HUES64 (cell line): Measurements from ENCODE around the gene NIPAL4. TPM values are rescaled to one million over a fixed set of nuclear protein-coding genes. Genes with fewer than 3 reads are reported as not detected.
"Not testable (repeated sequence)": the region's sequence is repeated elsewhere in the genome, so short reads cannot be mapped to it uniquely, and the experiment has no call there.

Source experiments
- H3K27ac ChIP-seq: 2 replicates; pipeline ENCODE4 v1.7.0; 2013; ENCODE audit warnings: low read depth, low read length, inconsistent platforms
- H3K27me3 ChIP-seq: 2 replicates; pipeline ENCODE4 v1.6.1; 2013; ENCODE audit warnings: mild to moderate bottlenecking, low read length; ENCODE audit not compliant: insufficient read depth
- H3K36me3 ChIP-seq: 2 replicates; pipeline ENCODE4 v1.6.1; 2013; ENCODE audit warnings: mild to moderate bottlenecking, low read length; ENCODE audit not compliant: insufficient read depth
- H3K4me1 ChIP-seq: 2 replicates; pipeline ENCODE4 v1.6.1; 2013; ENCODE audit warnings: mild to moderate bottlenecking, low read length, moderate library complexity; ENCODE audit not compliant: insufficient read depth
- H3K4me3 ChIP-seq: 2 replicates; pipeline ENCODE4 v1.5.1; 2013; ENCODE audit warnings: mild to moderate bottlenecking, low read length, moderate library complexity
- H3K9ac ChIP-seq: 2 replicates; pipeline ENCODE4 v1.6.1; 2013; ENCODE audit warnings: mild to moderate bottlenecking, low read depth, low read length
- H3K9me3 ChIP-seq: 2 replicates; pipeline ENCODE4 v1.6.1; 2013; ENCODE audit warnings: low read depth, low read length; ENCODE audit not compliant: insufficient read depth
- WGBS: fragments of 150-250, 120-280 bp; methylation state at CpG from one replicate; pipeline ENCODE4 v1.1.7; 2013; ENCODE audit warnings: missing lambda C conversion rate; 5-methylcytosine and 5-hydroxymethylcytosine counted together
- polyA plus RNA-seq, 2 experiments: library from polyadenylated mRNA; stranded (reverse); fragments of 50-300 nt; gene quantifications; one replicate each; pipeline ENCODE4 v1.2.3, GENCODE V29; 2013

Gene NIPAL4
- 0.15 TPM for polyA plus RNA-seq (2013, experiment 1 of 2)
- 0.19 TPM for polyA plus RNA-seq (2013, experiment 2 of 2)

DNA sequence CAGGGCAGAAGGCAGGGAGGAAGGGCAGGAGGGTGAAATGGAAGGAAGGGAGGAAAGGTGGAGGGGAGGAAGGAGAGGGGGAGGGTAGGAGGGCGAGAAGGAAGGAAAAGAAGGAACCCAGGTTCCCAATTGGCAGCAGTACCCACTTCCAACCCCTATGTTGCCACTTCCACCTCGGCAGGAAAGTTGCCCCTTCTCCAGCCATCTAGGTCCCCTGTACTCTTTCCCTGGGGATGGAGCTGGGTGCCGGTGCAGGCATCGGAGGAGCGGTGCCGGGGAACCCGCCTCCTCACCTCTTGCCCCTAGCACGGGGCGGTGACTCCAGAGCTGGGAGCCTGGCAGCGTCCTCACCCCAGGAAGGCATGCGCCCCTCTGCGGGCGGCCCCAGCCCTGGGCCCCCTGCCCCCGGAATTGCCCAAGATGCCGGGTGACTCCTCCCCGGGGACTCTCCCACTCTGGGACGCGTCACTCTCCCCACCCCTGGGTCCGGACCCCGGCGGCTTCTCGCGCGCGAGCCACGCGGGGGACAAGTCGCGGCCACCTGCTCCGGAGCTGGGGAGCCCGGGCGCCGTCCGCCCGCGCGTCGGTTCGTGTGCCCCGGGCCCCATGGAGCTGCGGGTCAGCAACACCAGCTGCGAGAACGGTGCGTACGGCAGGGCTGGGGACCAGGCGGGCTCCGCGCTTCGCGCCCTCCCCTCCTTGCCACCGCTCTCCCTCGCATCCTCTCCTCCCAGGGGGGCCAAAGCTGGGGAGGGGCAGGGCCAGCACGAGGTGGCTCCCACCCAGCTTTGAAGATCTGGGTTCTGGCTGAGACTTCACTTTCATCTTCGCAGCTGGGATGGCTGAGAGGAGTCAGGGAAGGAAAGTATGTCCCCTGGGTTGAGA is at the start of gene NIPAL4:
Gene NIPAL4, plus strand, starts transcription at position 499 of the 885 bp plus-strand sequence. Its CDS starts 108 bp downstream, at position 607.
- no peaks in the 10 kb centered on the region for H3K9me3 ChIP-seq
- peaks cover 27% of the 10 kb centered on the region for H3K4me1 ChIP-seq
- H3K9ac ChIP-seq: peak within 1 kb of the TSS; percentile 22; the same call in 1 of the 2 replicates
- WGBS: under 1% methylated on average over 53 of the region's 54 CpGs
- H3K4me3 ChIP-seq: peak within 1 kb of the TSS; percentile 64
- peaks cover 54% of the 10 kb centered on the region for H3K27me3 ChIP-seq
- H3K27ac ChIP-seq: no peak within 1 kb of the TSS
- H3K36me3 ChIP-seq: no peaks in the 10 kb centered on the region

DNA sequence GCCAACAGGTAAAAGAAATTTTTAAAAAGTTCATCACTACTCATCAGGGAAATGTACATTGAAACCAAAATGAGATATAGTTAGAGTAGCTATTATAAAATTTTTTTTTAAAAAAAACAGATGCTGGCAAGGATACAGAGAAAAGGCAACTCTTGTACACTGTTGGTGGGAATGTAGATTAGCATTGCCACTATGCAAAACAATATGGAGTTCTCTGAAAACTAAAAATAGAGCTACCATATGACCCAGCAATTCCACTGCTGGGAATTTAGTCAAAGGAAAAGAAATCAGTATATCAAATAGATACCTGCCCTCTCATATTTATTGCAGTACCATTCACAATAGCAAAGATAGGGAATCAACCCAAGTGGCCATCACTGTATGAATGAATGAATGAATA is 44.2 kb upstream of the NIPAL4 start:
- Histone ChIP-seq H3K36me3 (no peaks in the 10 kb centered on the region), H3K4me3 (no peak overlapping the region), H3K9ac (no peak overlapping the region), H3K27me3 (no peaks in the 10 kb centered on the region), H3K9me3 (peaks cover 5% of the 10 kb centered on the region), H3K27ac (no peak overlapping the region), H3K4me1 (no peaks in the 10 kb centered on the region)

GRCh38 chr5:157419521-157419920 is 40.5 kb upstream of the NIPAL4 start:
- WGBS: 96% methylated on average over 22 of the region's 30 CpGs
- not testable (repeated sequence) for H3K27ac ChIP-seq

GRCh38 chr5:157429920-157430319 is 30.1 kb upstream of the NIPAL4 start:
- not testable (repeated sequence) for H3K4me1 ChIP-seq, H3K27ac ChIP-seq, H3K36me3 ChIP-seq, H3K9me3 ChIP-seq, H3K27me3 ChIP-seq, H3K4me3 ChIP-seq, H3K9ac ChIP-seq
- WGBS: 95% methylated on average over 5 of the region's 5 CpGs

More at GRCh38 chr5:157419521-157419920, 40.5 kb upstream of the NIPAL4 start:
- peaks cover 20% of the 10 kb centered on the region for H3K9me3 ChIP-seq
- H3K27me3 ChIP-seq, H3K9ac ChIP-seq, H3K36me3 ChIP-seq, H3K4me3 ChIP-seq, H3K4me1 ChIP-seq: not testable (repeated sequence)

- H3K9ac ChIP-seq: no peak overlapping the region
- no peak overlapping the region for H3K27ac ChIP-seq
- no peaks in the 10 kb centered on the region for H3K9me3 ChIP-seq
- H3K36me3 ChIP-seq: no peaks in the 10 kb centered on the region
- H3K4me1 ChIP-seq: no peaks in the 10 kb centered on the region
- no peak overlapping the region for H3K4me3 ChIP-seq
- WGBS: 59% methylated on average over 4 of the region's 4 CpGs
- H3K27me3 ChIP-seq: no peaks in the 10 kb centered on the region
Observed at GRCh38 chr5:157431544-157432200, 28.3 kb upstream of the NIPAL4 start.

DNA sequence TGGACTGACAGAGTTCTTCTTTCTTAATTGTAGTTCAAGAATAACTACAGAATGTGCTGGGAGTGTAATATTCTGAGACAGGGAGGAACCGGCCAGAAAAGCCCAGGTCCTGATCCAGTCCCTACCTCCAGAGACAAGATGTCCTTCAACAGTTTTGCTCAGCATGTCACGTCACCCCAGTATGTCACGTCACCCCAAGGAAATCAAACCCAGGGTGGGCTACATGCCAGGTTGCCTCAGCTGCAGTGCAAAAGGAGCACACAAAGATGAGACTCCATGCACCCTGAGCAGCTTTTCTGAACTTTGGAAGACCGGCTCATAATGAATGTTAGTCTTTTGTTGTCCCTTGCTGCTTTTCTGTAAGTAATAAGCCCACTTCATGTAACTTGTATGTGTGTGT is 25.9 kb upstream of the NIPAL4 start:
- 93% methylated on average over 4 of the region's 4 CpGs for WGBS
- Histone ChIP-seq H3K4me1 (no peaks in the 10 kb centered on the region), H3K9ac (no peak overlapping the region), H3K27ac (no peak overlapping the region), H3K27me3 (no peaks in the 10 kb centered on the region), H3K36me3 (no peaks in the 10 kb centered on the region), H3K4me3 (no peak overlapping the region), H3K9me3 (no peaks in the 10 kb centered on the region)

- WGBS: 91% methylated on average over 7 of the region's 7 CpGs
- Histone ChIP-seq H3K9ac (no peak overlapping the region), H3K36me3 (no peaks in the 10 kb centered on the region), H3K27ac (no peak overlapping the region), H3K9me3 (no peaks in the 10 kb centered on the region), H3K4me3 (no peak overlapping the region), H3K27me3 (no peaks in the 10 kb centered on the region), H3K4me1 (peaks cover 4% of the 10 kb centered on the region; the same call in 1 of the 2 replicates)
Observed at GRCh38 chr5:157443041-157443549, 16.9 kb upstream of the NIPAL4 start.

GRCh38 chr5:157444224-157444623 is 15.8 kb upstream of the NIPAL4 start:
- no peaks in the 10 kb centered on the region for H3K36me3 ChIP-seq
- H3K27ac ChIP-seq: no peak overlapping the region
- H3K4me3 ChIP-seq: no peak overlapping the region
- H3K9me3 ChIP-seq: no peaks in the 10 kb centered on the region
- no peak overlapping the region for H3K9ac ChIP-seq
- peaks cover 4% of the 10 kb centered on the region; the same call in 1 of the 2 replicates for H3K4me1 ChIP-seq
- WGBS: 82% methylated on average over 4 of the region's 4 CpGs
- H3K27me3 ChIP-seq: no peaks in the 10 kb centered on the region

DNA sequence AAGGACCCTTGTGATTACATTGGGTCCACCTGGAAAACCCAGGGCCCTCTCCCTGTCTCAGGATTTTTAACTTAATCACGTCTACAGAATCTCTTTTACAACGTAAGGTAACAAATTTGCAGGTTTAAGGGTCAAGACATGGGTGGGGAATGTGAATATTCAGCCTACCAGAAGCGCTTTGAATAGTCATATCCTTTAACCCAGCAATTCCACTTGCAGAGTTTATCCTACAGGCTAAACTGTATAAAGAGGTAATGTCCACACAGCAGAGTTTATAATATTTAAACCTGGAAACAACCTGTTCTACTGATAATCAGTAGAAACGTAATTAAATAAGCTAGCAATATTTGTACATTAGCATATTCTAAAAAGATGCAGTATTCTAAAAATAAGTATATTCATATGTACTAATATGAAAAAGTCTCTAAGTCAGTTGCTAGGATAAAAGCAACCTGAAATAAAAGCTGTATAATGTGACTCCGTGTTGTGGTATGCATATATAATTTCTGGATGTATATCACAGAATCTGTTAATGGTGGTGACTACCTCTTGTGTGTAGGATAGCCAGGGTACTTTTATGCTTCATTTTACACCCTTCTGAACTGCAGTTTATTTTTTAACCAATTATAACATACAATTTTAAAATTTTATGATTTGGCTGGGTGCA is 14.1 kb upstream of the NIPAL4 start:
- no peaks in the 10 kb centered on the region for H3K36me3 ChIP-seq
- H3K9ac ChIP-seq: no peak overlapping the region
- no peak overlapping the region for H3K27ac ChIP-seq
- H3K4me3 ChIP-seq: no peak overlapping the region
- H3K27me3 ChIP-seq: no peaks in the 10 kb centered on the region
- WGBS: 99% methylated on average over 4 of the region's 5 CpGs
- peaks cover 4% of the 10 kb centered on the region; the same call in 1 of the 2 replicates for H3K4me1 ChIP-seq
- H3K9me3 ChIP-seq: no peaks in the 10 kb centered on the region

GRCh38 chr5:157446412-157446935 is 13.5 kb upstream of the NIPAL4 start:
- 97% methylated on average over 8 of the region's 9 CpGs for WGBS

More at GRCh38 chr5:157446412-157446935, 13.5 kb upstream of the NIPAL4 start:
- no peaks in the 10 kb centered on the region for H3K9me3 ChIP-seq
- peaks cover 4% of the 10 kb centered on the region; the same call in 1 of the 2 replicates for H3K4me1 ChIP-seq
- H3K27me3 ChIP-seq: no peaks in the 10 kb centered on the region
- H3K9ac ChIP-seq: no peak overlapping the region
- H3K27ac ChIP-seq: no peak overlapping the region
- H3K4me3 ChIP-seq: no peak overlapping the region
- no peaks in the 10 kb centered on the region for H3K36me3 ChIP-seq
